Fibroblast of skin of abdomen (primary cell): Measurements from ENCODE around the gene BRMS1.

Experiments
- DNase-seq: peaks from one replicate; pipeline ENCODE4 v3.0.0-alpha.2; 2013

Gene BRMS1

DNA sequence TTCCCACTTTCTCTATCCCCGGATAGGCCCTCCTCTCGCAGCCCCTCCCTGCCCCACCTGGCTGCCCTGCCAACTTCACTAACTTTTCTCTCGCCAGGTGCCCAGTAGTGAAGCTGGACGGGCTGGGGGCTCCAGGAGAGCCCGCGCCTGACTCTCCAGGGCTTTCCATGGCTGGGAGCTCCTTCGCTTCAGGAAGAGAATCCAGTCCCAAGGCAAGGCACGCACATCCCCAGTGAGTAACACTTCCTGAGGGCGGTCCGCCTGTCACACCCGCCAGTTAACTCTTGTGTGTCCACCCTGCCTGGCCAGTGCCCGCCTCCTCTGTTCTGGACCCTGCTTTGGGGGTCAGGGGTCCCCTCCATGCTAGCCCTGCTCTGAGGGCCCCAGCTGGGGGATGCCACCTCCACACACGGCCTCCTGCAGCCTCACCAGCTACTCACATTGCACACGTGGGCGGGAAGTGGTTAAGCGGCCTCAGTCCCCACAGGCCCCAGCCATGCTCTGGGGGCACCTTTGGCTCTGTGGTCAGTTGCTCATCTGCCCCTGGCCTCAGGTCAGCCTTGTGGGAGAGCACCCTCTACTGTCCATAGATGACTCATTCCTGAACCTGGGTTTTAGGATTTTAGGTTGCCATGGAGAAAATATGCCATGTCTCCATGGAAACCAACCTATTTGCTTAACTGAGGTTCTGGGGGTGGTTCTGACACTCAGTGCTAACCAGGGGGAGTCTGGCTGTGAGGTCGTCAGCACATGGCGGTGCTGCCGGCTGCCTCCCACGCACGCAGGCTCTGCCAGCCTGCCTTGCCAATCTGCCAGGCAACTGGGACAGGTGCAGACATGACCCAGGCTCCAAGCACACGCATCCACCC is 8.4 kb downstream of the BRMS1 start, which contains the start of gene RIN1:
Gene RIN1 (minus strand): TSS at position 201 of the 869 bp plus-strand sequence. CDS start 32 bp downstream, at position 169.
- DNase-seq: peak; percentile 85

DNA sequence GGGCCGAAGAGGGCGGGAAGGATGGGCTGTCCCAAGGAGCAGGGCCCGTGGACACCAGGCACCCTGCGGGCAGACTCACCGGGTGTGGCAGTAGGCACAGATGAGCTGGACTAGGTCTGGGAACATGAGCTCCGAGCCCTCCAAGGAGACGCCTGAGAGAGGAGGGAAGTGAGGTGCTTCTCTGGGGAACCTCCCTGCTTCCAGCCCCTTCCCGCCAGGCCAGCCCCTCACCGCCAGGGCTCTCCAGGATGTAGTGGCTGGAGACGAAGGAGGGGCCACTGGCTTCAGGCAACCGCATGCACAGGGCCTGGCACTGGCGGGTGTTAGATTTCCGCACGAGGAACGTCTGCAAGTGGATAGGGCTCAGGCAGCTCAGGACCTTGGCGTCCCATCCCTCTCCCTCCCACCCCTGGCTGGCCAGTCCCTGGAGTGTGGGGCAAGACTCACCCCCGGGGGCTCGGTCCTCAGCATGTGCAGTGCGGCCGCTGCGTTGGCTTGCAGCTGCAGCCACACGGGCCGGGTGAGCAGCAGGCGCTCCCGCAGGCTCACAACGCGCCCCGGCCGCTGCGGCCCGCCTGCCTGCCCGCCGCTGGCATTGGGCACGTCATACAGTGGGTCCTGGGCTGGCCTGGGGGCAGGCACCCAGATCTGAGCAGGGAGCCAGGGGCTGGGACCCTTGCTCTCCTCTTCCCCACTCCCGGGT is 9.2 kb downstream of the BRMS1 start:
- peak; percentile 58 for DNase-seq

- no peak for DNase-seq
These were observed 10.1 kb downstream of the BRMS1 start for GRCh38 chr11:66334605-66335442.

- DNase-seq: no peak
These were observed 10.9 kb downstream of the BRMS1 start for GRCh38 chr11:66333896-66334604.

- DNase-seq: no peak
These were observed 11.6 kb downstream of the BRMS1 start for GRCh38 chr11:66333220-66333877.

- no peak for DNase-seq
These were observed 12.3 kb downstream of the BRMS1 start for GRCh38 chr11:66332371-66333219.

GRCh38 chr11:66331542-66332370 is 13.1 kb downstream of the BRMS1 start:
- DNase-seq: no peak

DNA sequence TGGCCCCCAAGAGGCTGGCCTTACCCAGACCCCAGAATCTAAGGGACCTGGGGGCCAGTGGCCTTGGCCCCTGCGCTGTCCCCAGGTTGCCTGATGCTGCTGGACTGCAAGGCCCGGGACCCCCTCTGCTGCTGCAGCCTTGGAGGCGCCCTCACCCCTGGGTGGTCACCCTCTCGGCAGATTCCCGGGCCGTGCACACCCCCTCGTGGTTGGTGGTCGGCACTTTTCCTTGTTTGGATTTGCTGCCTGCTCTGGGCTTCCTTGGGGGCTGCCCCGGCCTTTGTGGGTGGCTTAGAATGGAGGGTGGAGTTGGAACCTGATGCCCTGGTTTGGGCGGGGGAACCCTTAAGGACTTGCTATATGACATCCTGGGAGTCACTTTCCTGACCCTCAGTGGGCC is 14.0 kb downstream of the BRMS1 start:
- no peak for DNase-seq

DNA sequence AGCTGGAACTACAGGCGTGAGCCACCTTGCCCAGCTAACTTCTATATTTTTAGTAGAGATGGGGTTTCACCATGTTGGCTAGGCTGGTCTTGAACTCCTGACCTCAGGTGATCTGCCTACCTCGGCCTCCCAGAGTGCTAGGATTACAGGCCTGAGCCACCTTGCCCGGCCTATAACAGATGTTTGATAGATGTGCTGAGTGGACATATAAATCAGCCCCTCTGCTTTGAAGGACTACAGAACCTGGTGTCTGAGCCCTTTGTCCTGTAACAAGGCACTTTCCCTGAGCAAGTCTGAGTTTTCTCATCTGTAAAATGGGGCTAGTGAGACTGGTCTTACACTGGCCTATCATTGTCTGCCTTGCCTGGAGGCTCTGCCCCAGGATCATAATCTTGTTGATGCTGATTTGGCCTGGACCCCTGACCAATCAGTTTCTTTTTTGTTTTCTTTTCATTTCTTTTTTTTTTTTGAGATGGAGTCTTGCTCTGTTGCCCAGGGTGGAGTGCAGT is 15.7 kb downstream of the BRMS1 start:
- no peak for DNase-seq

GRCh38 chr11:66328302-66329144 is 16.4 kb downstream of the BRMS1 start:
- peak; percentile 76 for DNase-seq

- no peak for DNase-seq
These were observed 16.9 kb downstream of the BRMS1 start for GRCh38 chr11:66328031-66328301.

DNA sequence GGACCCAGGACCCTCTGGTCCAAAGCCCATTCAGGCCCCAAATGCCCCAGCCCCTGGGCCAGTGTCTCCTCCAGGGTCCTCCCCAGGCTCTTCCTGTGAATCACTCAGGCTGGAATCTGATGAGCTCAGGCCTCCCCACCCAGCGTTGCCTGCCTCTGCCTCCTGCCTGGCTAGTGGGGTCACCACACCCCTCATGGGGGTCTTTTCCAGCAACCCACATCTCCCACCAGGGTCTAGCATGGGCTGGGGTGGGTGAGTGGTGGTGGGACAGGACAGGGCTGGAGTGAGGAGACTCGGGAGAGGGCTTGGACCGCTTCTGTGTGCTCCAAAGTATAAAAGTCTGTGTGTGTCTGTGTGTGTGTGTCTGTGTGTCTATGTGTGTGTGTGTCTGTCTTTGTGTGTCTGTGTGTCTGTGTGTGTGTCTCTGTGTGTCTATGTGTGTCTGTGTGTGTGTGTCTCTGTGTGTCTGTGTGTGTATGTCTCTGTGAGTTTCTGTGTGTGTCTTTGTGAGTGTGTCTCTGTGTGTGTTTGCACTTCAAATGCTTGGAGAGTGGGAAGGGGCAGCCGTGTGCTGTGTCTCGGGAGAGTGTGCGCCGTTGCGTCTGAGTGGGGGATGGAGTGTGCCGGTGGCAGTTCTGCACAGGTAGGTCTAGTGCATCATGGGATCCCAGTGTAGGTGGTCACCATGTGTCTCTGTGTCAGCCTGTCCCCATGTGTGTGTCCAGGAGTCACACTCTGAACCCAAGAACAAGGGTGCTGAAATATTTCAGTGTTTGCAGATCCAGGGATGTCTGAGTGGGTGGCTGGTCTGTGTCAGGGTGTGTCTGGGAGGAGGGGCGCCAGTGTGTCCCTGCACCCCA is 17.5 kb downstream of the BRMS1 start:
- peak; percentile 77 for DNase-seq

DNA sequence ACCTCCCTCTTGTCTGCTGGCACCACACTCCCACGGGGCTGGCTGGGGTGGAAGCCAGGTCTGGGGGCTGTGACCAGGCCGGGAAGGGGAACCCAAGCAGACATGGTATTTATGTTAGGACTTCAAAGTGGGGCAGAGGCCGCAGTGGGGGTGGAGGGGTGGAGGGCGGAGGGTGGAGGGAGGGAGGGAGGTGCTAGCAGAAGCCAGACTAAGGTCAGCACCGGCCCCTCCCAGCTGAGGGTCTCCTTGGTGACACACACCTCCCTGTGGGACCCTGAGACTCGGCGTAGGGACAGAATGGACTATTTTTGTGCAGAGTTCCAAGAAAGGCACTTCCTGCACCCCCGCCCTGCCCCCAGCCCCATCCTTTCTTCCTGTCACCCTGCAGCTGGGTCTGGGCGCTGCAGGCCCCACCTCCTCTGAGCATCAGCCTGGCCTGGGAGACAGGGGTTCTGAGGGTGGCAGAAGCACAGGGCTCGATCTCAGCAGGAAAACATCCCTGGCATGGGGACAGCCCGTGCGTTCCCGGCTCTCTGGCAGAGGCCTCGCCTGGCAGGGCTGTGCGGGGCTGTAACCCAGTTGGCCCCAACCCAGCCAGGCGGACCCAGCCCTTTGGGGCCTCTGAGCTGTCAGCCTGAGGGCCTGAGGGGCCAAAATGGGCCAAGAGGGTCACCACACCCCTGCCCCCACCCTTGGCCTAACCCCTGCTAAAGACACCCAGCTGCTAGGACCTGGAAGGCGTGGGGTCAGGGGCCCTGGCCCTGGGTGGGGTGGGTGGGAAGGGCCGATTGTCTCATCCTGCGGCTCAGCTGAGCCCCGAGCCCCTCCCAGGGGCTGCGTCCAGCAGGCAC is 18.4 kb downstream of the BRMS1 start:
- peak; percentile 59 for DNase-seq

DNA sequence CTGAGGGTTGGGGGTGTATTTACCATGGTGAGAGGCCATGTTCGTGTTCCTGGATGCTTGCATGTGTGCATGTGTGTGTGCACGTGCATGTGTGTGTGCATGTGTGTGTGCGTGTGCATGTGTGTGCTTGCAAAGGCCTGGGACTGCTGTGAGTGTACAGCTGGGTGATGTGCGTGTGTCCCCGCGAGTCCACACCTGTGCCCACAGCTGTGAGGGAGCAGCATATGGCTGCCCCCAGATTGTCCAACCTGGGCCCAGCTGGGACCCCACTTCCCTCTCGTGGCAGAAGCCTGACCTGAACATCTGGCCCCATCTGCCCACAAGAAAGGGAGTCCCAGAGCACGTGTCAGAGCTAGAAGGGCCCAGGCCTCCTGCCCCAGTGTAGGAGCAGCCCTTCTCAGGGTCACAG is 19.6 kb downstream of the BRMS1 start:
- DNase-seq: peak; percentile 18

- DNase-seq: peak; percentile 79
These were observed 20.2 kb downstream of the BRMS1 start for GRCh38 chr11:66324664-66325063.

DNA sequence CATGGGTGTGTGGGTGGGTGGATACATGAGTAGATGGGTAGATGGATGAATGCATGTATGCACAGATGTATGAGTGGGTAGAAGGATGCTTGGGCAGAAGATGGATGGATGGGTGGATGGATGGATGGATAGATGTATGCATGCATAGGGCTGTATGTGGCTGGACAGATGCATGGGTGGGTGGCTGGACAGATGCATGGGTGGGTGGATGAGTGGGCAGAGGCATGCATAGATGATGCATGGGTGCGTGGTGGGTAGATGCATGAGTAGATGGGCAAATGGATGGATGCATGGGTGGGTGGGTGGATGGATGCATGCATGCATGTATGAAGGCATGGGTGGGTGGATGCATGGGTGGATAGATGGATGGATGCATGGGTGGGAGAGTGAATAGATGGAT is 21.2 kb downstream of the BRMS1 start:
- DNase-seq: no peak
